GM21737 (cell line): ENCODE measurements around the gene STXBP6.

Experiments
- ATAC-seq: cut with Tn5 transposase; IDR thresholded peaks from one replicate; pipeline ENCODE4 v1.9.1; 2021; ENCODE audit warnings: mild to moderate bottlenecking, moderate library complexity; ENCODE audit not compliant: unreplicated experiment

Gene STXBP6

GRCh38 chr14:25049568-25050268 is at the start of gene STXBP6:
Gene STXBP6 (minus strand): TSS chr14:25050147. CDS start chr14:24974818, 75,329 bp downstream.
- no peak for ATAC-seq

DNA sequence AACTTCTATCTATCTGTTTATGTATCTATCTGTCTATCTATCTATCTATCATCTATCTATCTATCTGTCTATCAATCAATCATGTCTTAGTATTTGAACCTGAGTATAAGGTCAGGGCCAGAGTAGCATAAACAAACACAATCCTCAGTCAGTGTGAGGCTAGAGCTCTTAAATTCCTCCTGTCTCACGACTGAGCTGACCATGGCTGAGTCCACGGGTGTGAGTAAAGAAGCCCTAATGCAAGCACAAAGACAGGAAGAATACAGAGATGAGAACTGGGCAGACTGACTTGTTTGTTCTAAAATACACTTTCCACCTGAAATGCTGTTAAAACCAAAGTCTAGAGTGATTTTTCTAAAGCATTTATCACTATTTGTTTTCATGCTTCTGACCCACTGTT is 47.2 kb upstream of the STXBP6 start:
- no peak for ATAC-seq

DNA sequence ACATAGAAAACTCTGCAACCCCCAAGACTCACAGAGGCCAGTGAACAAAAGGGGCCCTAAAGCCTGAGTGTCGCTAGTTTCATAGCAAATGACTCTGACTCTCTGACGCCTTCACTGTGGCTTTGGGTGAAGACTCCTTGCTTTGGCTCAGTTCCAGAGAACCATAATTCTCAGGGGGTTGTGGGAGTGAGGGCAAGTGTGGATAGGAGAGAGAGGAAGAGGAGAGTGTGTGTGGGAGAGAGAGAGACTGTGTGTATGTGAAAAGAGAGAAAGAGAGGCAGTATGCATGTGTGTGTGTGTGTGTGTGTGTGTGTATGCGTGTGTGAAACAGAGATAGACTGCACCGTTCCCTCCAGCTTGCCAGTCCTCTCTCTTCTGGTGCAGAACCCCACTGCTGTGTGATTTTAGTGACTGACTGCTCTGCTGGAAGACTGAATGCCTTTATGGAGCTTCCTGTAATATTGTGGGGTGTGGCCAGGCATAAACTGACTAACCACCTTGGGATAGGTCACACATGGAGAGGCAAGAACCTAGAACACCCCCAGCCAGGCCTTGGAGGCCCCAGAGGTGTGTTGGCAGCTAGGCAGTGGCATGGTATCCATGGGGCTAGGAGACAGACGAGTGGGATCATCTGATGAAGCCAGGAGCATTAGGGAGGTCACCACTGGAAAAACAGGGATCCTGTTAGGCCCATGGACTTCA is 45.9 kb upstream of the STXBP6 start:
- ATAC-seq = no peak

DNA sequence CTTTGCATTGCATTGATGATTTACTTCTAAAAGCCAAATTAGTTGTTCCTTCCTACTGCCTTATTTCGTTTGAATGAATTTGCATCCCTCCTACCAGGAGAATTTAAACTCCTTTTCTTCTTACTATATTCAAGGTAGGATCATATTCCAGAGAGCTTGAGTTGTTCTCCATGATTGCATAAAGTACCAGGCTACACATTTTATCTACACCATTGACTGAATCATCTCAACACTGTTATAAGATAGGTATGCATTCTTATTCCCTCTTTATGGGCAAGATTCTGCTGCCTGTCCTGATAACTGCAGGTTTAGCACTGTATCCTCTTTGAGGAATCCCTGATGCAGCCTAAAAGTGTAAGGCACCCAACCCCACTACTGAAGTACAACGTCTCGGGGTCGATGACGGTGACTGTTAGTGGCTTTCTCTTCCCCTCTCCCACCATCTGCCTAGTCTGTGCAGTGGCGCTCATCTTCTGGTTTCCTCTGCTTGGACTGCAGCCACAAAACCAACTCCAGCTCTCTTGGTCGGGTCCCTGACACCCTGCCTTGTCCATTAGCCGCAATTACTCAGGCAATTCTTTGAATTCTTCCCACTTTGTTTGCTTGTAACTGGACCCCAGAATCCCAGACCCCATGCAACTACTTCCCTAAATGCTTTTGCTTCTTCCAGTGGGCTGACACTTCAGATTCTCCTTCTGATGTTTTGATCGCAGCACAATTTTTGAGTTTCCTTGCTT is 44.4 kb upstream of the STXBP6 start:
- no peak for ATAC-seq

DNA sequence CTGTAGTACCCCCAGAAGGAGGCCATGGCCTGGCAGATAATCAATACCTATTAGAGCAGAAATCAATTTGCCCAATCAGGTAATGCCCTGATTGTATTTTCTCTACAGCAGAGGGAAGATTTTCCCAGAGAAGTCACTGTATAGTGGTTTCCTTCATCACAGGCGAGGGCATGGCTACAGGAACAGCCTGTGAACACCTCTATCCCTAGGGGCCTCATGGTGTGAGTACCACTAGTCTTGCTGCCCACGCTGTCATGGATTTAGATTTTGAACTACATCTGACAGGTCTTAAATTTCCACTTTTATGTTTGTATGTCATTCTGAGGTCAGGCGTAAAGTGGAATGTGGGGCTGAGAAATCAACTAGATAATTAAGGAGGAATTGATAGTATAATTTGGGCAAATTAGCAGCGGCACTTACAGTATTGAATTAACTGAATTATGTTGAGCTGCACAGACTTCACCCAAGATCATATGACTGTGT is 42.4 kb upstream of the STXBP6 start:
- ATAC-seq = no peak

DNA sequence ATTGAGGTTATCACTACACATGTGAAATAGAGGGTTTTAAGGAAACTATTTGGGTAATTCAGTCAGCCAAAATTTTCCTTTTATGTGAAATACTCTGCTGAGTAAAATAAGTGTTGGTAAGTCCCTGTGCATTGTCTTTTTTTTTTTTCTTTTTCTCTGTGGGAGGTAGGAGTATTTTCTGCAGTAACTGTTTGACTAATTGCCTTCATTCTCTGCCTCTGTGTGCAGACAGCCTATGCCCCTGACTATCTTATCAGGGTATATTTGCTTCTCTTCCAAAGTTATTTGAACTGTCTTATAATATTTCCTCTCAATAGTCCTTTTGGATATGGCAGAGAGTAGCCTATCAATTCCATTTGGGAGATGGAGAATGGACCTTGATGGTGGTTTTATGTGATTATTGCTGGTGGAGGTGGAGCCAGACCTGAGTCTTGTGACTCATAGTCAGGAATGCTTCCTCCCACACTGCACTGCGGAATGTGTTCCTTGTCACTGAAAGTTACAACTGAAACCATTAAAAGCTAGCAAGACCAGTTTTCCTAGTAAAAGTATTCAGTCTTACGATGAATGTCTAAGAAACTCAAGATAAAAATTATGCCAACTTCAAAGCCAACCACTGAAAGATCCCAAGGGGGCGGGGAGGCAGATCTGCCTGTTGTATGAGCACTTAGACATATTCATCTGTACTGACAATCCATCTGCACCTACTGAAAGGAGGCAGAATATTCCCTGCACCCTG is 40.9 kb upstream of the STXBP6 start:
- no peak for ATAC-seq

DNA sequence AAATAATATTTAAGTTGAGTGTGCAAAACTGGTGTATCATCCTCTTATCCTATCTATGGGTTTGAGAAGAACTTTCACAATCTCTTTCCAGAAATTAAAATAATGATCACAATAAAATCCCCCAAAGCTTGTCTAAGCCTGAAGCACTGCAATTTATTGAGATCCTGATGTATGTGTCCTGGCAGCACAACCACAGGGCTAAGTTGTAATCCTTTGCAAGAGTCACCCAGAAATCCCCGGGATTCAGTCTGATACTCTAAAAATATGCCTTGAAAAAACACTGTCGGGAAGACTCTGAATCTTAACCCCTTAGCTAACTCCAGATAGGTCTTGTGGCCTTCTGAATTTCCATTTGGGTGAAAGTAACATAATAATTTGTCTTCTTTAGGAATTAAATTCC is 40.3 kb upstream of the STXBP6 start:
- no peak for ATAC-seq

DNA sequence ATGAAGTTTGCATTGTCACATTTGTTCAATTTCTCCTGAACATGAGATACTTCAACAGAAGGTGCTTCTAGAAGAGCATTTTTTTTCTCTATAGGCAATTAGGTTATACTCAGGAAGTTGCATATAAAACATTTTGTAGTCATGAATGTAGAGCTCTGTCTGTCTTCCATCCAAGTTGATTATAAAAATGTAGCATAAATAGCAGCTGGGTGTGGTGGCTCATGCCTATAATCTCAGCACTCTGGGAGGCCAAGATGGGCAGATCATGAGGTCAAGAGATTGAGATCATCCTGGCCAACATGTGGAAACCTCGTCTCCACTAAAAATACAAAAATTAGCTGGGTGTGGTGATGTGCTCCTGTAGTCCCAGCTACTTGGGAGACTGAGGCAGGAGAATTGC is 39.5 kb upstream of the STXBP6 start:
- ATAC-seq = no peak

GRCh38 chr14:25086821-25087396 is 37.0 kb upstream of the STXBP6 start:
- ATAC-seq = no peak

DNA sequence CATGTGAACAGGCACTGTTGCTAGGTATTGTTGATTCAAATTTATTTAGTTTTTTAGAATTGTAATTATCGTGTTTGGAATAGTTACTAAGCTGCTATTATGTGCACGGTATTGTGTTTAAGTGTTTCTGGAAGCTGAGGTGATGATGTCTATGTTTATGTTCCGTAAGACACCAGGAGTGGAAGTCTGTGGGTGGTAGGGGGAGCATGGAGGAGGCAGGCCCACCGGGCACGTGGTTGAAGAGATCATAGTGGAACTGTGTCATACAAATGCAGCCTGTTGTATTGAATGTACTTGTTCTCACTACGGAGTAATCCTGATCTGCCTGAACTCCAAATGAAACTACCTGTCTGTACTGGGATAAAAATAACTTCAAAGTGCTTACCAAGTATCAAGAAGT is 36.1 kb upstream of the STXBP6 start:
- ATAC-seq = no peak

DNA sequence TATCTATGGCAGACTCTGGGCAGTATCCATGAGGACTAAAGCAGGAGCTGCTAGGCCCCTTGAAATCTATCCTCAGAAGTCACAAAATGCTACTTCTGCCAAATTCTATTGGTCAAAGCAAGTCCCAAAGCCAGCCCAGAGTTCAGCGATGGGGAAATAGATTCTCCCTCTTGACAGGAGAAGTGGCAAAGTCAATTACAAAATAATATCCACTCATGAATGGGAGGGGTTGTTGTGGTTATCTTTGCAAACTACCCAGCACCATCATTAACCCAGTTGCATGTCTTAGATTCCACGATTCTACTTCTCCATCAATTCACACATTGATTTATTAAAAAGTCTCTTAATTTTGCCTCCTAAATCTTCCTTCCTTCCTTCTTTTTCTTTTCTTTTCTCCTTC is 30.7 kb upstream of the STXBP6 start:
- ATAC-seq = no peak

DNA sequence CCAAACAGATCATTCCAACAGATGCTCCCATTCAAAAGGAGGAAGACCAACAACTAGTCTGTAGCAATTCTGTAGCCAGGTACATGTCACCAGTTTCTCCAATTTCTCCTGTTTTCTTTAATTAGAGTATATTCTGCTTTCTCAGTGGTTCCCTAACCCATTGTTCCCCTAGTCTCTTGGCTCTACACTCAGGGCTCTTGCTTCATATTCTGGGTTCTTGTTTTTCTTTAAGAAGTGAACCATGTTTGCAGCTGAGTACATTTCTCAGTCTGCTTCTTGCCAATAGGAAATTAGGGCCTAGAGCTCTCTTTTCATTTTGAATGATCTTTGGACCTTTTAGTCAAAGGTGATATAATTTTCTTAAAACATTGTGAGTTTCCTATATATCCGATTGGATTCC is 29.4 kb upstream of the STXBP6 start:
- ATAC-seq = no peak

- ATAC-seq = no peak
Observed at GRCh38 chr14:25074099-25074685, 24.2 kb upstream of the STXBP6 start.

DNA sequence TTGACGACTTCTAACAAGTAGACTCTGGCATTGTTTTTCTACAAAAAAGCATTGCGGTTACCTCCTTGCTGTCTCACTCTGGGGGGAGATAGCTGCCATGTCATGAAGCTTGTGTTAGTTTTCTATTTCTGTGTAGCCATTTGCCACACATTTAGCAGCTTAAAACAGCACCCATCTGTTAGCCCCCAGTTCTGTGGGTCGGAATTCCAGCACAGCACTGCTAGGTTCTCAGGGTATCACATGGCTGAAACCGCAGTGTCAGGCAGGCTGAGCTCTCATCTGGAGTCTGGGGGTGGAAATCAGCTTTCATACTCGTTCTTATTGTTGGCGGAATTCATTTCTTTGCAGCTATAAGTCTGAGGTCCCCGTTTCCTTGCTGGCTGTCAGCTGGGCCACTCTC is 19.9 kb upstream of the STXBP6 start:
- no peak for ATAC-seq

DNA sequence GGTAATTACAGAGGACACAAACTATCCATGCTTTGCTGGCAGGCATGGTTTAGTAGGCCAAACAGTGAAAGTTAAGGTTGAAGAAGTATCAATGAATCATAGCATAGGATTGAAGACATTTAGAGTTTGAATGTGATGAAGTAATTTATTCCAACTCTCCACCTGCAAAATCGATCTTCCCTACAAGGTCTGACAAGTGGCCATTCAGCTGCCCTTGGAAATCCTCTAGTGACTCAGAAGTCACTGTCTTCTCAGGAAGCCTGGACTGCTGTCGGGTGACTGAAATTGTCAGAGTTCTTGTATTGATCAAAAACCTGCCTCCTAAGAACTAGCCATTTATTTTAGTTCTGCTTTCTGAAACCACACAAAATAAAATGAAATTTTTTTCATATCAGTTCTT is 17.7 kb upstream of the STXBP6 start:
- ATAC-seq = no peak

- ATAC-seq = no peak
Observed at GRCh38 chr14:25062022-25062321, 12.0 kb upstream of the STXBP6 start.

- no peak for ATAC-seq
Observed at GRCh38 chr14:25056688-25057078, 6.7 kb upstream of the STXBP6 start.

GRCh38 chr14:25055992-25056687 is 6.2 kb upstream of the STXBP6 start:
- no peak for ATAC-seq

DNA sequence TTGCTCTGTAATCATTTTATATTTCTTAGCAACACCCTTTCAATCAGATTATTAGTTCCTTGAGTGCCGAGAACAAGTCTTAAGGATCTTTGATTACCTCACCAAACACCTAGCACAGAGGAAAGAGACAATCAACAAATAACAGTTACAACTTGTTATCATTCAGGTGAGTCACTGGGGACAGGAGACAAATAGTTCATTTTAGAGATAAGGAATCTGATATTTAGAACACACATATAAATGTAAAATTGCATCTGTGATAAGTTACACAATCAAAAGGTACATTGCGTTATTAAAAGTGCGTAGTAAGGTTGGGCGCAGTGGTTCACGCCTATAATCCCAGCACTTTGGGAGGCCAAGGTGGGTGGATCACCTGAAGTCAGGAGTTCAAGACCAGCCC is 5.1 kb upstream of the STXBP6 start:
- no peak for ATAC-seq

DNA sequence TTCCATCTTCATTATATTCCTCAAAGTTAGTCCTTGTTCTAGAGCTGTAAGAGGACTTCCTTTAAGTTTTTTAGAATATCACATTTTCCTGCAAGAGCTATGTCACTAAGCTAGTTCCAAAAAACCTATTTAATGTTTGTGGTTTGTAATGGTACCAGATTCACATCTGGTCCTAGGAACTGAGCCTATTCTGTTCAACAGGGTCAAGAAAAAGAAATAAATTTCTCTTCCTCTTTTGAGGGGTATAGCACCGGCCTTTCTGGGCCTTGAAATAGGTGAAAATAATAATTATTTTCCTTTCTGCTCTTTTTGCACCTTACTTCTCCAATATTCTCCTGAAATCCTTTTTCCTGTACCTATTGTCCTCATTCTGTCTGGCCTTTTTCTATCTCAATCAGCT is 3.6 kb upstream of the STXBP6 start:
- ATAC-seq = no peak
